Body of pancreas (tissue), 4 donors: ENCODE data around the gene MKI67. TPM values are rescaled to one million over a fixed set of nuclear protein-coding genes. Genes with fewer than 3 reads are reported as not detected.
A peak's percentile ranks its signal among the peaks of the same experiment; 100 is the strongest.

ENCODE experiments used
- ATAC-seq: fragments of 150-250 bp; one replicate; pipeline ENCODE4 v1.9.1; 2016
- DNase-seq, 4 donors: peaks; one replicate each; pipeline ENCODE4 v3.0.0-alpha.2; 2019
- H3K27ac ChIP-seq, 4 donors: fragments of 200-600 bp; sonication (generic); 1 replicate in 3 of 4; 2 replicates in 1 of 4; pipeline versions ENCODE4 v1.5.1 to v1.6.1; 2016 to 2019; ENCODE audit warnings: mild to moderate bottlenecking in 1 of 4, mixed read lengths in 1 of 4, moderate library complexity in 1 of 4
- H3K27me3 ChIP-seq, 2 donors: fragments of 200-600 bp; sonication (generic); one replicate each; pipeline ENCODE4 v1.6.0; 2016; ENCODE audit warnings: mild to moderate bottlenecking in 1 of 2
- H3K36me3 ChIP-seq, 2 donors: fragments of 200-600 bp; sonication (generic); replicated peaks in 1 of 2; 2 replicates each; pipeline ENCODE4 v1.5.1; 2016; ENCODE audit warnings: low read depth in 2 of 2; ENCODE audit not compliant: insufficient read depth in 1 of 2
- H3K4me1 ChIP-seq: fragments of 200-600 bp; sonication (generic); one replicate; pipeline ENCODE4 v1.6.0; 2016
- H3K4me3 ChIP-seq, 2 donors: fragments of 200-600 bp; sonication (generic); 1 replicate in 1 of 2; 2 replicates in 1 of 2; pipeline ENCODE4 v1.5.1; 2016 to 2019
- H3K9me3 ChIP-seq, 3 donors: fragments of 200-600 bp; sonication (generic); 1 replicate in 2 of 3; 2 replicates in 1 of 3; pipeline ENCODE4 v1.5.1; 2016
- CTCF ChIP-seq, 7 experiments: fragments of 450-650 bp in 4 of 7; fragments of 200-600 bp in 3 of 7; sonication (generic) in 3 of 7; IDR thresholded peaks; one replicate each; pipeline ENCODE4 v1.5.1; 2016 to 2019; ENCODE audit warnings: antibody characterized with exemption in 7 of 7
- POLR2A ChIP-seq, 3 donors: fragments of 450-650 bp; IDR thresholded peaks; one replicate each; pipeline ENCODE4 v1.6.1; 2016; ENCODE audit warnings: antibody characterized with exemption in 3 of 3, mild to moderate bottlenecking in 2 of 3
- WGBS, 2 donors: methylation state at CpG; one replicate each; pipeline ENCODE4 v1.1.5; 2017; 5-methylcytosine and 5-hydroxymethylcytosine counted together
- intact Hi-C: fragments of 100-400 bp; cut with DNase I; formaldehyde crosslinking; loops from one replicate; pipeline ENCODE4 v1.15.1; 2023
- total RNA-seq, 2 donors: library from RNA; depleted of rRNA; stranded (reverse); fragments of >200 nt; gene quantifications; one replicate each; pipeline ENCODE4 v1.1.0, GENCODE V29; 2016

Gene MKI67
- total RNA-seq: under 1 TPM; under 0.01 to 0.33 TPM

GRCh38 chr10:128125944-128126764 is at the start of gene MKI67:
MKI67 (minus strand) TSS chr10:128126423; CDS start chr10:128125667, 756 bp downstream.
- H3K4me3 ChIP-seq: peak within 1 kb of the TSS; percentile 27 to 55
- peak; percentile 61 to 85 (median 78) for DNase-seq
- H3K9me3 ChIP-seq: no peaks in the 10 kb centered on the region
- no peak for TF ChIP-seq CTCF (IDR thresholded peaks at IDR 0.05)
- TF ChIP-seq POLR2A (IDR thresholded peaks at IDR 0.05): no peak
- no peaks in the 10 kb centered on the region for H3K36me3 ChIP-seq
- peak; percentile 90 for ATAC-seq
- 0 to 2% methylated on average over 20 to 94 of the region's 95 CpGs for WGBS, 2 donors
- H3K27ac ChIP-seq: no peak within 1 kb of the TSS
- H3K4me1 ChIP-seq: peaks cover 17% of the 10 kb centered on the region
- peaks cover 5 to 21% of the 10 kb centered on the region in 2 donors for H3K27me3 ChIP-seq
- intact Hi-C loops: no loop called here

GRCh38 chr10:128174581-128175559 is 48.6 kb upstream of the MKI67 start:
- intact Hi-C loops: no loop called here
- no peaks in the 10 kb centered on the region for H3K4me1 ChIP-seq
- no peak overlapping the region for H3K4me3 ChIP-seq
- H3K36me3 ChIP-seq: no peaks in the 10 kb centered on the region
- no peaks in the 10 kb centered on the region for H3K27me3 ChIP-seq
- 71 to 83% methylated on average over 4 of the region's 4 CpGs for WGBS, 2 donors
- H3K9me3 ChIP-seq: no peaks in the 10 kb centered on the region
- no peak for TF ChIP-seq POLR2A (IDR thresholded peaks at IDR 0.05)
- no peak for TF ChIP-seq CTCF (IDR thresholded peaks at IDR 0.05)
- H3K27ac ChIP-seq: no peak overlapping the region
- ATAC-seq (no peak), DNase-seq (no peak)

GRCh38 chr10:128173386-128173785 is 47.2 kb upstream of the MKI67 start:
- ATAC-seq: no peak
- intact Hi-C loops: no loop called here
- 29 to 48% methylated on average over 1 of the region's 1 CpG for WGBS, 2 donors

GRCh38 chr10:128172756-128173155 is 46.5 kb upstream of the MKI67 start:
- TF ChIP-seq POLR2A (IDR thresholded peaks at IDR 0.05): no peak
- no peak for TF ChIP-seq CTCF (IDR thresholded peaks at IDR 0.05)
- no peaks in the 10 kb centered on the region for H3K9me3 ChIP-seq
- DNase-seq (no peak), ATAC-seq (no peak)
- H3K4me3 ChIP-seq: no peak overlapping the region
- H3K4me1 ChIP-seq: no peaks in the 10 kb centered on the region
- H3K36me3 ChIP-seq: no peaks in the 10 kb centered on the region
- intact Hi-C loops: no loop called here
- WGBS, 2 donors: 30 to 47% methylated on average over 1 of the region's 1 CpG
- no peaks in the 10 kb centered on the region for H3K27me3 ChIP-seq
- H3K27ac ChIP-seq: no peak overlapping the region

More at GRCh38 chr10:128173386-128173785, 47.2 kb upstream of the MKI67 start:
- Histone ChIP-seq H3K27ac (no peak overlapping the region), H3K4me3 (no peak overlapping the region), H3K36me3 (no peaks in the 10 kb centered on the region), H3K4me1 (no peaks in the 10 kb centered on the region), H3K9me3 (no peaks in the 10 kb centered on the region), H3K27me3 (no peaks in the 10 kb centered on the region)
- DNase-seq: no peak
- TF ChIP-seq POLR2A (IDR thresholded peaks at IDR 0.05): no peak
- no peak for TF ChIP-seq CTCF (IDR thresholded peaks at IDR 0.05)
